Medulla oblongata (tissue), 1 donor: ENCODE results near the gene VGF.

Experiments
- DNase-seq: peaks from one replicate; pipeline ENCODE4 v3.0.0-alpha.2; 2015; ENCODE audit errors: extremely low spot score

Gene VGF

DNA sequence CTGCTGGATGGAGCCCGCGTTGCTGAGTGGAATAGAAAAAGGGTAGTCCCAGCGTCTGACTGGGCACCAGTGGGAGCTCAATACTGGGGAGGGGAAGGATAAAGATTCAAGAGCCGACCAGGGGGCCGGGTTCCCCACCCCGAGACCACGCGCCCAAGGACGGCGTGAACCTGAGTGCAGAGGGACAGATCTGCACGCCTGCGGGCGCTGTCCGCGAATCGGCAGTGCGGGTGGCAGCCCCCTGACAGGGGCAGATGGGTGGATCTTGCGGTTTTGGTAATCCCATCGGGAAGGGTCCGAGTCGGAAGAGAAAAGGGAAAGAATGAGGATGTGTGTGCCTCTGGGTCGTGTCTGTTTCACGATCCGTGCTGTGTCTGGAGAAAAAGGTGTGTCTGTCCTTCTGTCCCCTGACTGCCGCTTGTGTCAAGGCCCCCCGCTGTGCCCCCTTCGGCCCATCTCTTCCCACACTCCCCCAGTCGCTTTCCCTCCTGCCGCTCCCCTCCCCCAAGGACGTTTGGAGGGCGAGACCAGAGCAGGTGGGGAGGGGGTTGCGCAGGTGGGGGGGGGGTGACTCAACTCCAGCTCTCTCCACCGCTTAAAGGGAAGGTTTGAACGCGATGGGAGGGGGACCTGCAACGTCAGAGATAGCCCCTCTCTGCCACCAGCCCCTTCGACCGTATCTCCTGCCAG, 734 bp upstream of the VGF start:
- no peak for DNase-seq

DNA sequence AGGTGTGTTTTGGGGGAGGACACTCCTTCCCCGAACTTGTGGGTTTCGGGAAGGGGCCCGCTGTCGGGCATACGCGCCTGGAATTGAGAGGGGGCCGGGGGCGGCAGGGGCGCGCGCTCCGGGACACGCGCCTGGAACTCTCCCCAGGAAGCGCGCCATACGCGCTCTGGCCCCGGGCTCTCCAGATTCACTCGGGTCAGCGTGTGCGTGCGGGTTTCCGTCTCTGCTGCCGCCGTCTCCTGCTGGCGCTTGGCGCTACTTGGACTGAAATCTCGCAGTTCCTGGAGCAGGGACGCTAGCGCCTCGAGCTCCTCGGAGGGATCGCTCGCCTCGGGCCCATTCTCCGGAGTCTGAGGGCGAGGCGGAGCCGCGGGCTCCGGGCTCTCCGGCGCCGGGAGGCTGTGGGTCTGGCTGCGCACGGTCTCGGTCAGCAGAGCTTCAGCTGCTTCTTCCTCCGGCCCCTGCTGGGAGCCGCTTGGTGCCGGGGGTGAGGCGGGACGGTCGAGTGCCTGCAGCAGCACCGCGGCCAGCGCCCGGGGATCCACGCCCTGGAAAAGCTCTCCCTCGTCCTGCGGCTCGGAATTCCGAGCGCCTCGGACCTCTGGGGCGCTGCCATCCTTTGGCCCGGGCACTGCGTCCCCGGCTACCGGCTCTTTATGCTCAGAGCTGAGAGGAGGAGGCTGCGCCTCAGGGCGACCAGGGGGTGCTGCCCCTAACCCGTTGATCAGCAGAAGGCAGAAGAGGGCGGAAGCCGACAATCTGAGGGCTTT, 1.1 kb downstream of the VGF start:
- DNase-seq, result no peak

DNA sequence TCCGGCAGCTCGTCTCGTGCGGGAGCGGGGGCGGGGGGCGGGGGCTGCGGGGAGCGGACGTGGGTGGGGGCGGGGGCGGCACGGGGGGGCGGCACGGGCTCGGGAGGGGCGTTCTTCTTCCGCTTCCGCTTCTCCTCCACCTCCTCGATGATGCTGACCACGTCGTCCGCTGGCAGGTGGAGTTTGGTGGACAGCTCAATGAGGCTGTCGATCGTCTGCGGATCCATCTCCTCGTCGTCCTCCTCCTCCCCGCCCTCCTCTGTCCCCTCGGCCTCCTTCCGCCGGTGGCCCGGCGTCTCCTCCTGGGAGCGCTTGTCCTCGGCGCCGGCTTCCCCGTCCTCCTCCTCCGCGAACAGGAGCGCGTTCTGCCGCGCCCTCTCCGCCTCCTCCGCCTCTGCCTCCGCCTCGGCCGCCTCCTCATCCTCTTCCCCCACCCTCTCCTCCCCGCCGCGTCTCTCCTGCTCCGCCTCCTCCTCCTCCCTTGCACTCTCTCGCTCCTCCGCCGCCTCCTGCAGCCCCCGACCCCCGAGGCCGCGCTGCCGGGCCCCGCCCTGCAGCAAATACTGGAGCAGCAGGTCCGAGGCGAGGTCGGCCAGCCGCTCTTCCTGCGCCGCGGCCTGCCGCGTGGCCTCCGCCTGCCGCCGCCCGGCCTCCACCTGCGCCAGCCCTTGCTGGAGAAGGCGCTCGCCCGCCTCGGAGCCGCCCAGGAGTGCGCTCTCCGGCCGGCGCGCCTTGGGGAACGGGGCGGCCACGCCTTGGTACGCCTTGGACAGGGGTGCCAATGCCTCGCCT, 1.9 kb downstream of the VGF start:
- no peak for DNase-seq

DNA sequence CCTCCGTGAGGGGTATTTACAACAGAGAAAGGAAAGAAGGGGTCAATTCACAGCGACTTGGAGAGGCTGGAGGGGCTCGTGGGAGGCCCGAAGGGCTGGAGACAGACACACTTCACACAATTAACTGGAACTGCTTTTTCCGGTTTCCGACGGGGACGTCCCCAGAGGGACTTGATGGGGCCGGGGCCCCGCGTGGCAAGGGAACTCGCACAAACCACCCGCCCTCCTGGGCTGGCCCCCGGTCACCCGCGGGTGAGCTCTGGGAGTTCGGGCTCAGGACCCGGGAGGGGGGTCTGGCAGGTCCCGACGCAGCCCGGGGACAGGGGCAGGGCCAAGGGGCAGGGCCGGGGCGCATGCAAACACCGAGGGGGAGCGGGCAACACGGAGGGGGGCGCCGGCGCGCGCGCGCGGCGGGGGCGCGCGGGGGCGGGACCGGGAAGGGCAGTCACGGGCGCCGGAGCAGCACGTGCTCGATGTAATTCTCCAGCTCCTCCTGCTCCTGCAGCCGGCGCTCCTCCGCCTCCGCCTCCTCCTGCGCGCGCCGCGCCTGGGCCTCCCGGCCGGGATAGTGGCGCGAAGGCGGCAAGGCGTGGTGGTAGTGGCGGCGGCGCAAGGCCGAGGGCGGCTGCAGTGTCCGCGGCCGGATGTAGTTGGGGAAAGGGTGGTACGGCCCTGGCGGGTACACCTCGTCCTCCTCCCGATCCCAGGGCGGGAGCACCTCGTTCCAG, 2.7 kb downstream of the VGF start:
- no peak for DNase-seq

DNA sequence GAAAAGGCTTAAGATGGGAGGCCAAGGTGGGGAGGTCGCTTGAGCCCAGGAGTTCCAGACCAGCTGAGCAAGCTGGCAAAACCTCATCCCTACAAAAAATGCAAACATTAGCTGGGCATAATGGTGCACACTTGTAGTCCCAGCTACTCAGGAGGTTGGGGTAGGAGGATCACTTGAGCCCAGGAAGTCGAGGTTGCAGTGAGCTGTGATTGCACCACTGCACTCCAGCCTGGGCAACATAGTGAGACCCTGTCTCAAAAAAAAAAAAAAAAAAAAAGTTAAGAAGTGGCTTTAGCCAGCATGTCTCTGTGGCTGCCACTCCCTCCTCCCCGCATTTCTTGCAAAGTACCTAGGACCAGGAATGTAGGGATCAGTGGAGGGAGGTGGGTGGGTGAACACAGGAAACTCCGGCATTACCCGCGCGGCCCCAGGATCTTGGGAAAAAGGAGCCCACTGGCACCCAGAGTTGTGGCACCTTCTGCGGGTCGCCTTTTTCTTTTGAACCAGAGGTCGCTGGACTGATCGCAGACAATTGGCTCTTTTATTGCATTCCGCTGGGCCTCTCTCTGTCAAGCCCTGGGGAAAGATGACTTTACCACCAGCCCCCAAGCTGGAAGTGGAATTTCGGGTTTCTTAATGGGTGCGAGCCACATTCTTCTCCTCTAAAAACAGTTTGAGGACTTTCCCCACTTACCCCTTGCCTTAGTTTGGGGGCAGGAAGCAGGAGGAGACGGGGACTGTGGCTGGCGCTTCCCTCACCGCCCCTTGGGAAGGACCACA, 3.5 kb downstream of the VGF start:
- no peak for DNase-seq

DNA sequence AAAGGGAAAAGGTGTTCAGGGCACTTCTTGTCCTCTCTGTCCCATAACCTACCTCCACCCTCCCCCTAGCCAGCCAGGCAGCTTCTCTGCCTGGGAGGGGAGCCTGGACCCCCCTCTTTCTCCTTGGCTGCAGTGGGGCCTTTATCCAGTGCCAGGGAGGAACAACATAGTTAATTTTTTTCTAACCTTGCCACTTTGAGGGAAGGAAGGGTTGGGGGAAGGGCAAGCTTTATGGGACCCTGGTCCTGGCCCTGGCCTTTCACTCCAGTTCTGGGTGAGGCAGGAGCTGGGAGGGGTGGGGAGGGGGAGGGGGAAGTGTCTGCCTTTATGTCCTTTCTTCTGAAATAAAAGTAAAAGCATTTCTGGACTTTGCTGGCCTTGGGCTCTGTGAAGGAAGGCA, 4.5 kb downstream of the VGF start:
- no peak for DNase-seq

DNA sequence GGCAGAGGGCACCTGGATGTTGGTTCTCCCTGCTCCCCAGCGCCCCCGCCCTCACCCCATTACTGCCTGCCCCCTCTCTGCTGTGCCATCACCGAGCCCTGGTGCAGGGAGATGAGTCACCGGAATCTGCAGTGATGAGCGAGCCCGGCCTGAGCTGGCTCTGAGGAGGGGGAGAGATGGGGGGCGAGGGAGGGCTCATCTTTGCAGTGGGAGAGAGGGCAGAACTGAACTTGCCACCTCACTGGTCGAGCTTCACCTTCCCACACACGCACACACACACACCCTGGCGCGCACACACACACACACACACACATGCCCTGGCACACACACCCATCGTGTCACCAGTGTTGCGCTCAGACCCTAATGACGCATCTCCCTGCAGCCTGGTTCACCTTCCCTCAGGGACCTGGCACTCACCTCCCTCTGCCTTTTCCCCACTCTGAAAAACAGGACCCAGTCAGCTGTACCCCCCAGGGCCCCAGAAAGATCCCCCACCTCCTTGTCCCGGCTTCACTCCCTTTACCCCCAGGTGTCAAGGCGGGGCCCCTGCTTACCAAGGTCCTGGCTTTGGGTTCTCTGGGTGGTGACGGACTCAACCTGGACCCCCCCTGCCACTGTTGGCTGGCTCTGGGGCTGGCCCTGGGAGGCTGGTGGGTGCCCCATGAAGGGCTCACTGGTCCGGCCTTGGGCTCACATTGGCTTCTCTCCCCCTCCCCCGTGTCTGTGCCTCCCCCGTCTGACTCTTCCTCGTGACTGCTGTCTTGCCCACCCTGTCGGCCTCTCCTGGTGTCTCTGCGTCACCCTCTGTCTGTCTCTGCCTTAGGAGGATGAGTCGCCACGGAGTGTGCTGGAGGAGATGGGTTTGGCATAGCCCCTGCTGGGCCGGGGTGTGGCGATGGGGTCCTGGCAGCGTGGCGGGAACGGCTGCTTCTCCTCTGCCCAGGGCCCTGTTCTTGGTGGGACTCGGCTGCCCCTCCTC, 5.4 kb downstream of the VGF start:
- DNase-seq, result no peak

DNA sequence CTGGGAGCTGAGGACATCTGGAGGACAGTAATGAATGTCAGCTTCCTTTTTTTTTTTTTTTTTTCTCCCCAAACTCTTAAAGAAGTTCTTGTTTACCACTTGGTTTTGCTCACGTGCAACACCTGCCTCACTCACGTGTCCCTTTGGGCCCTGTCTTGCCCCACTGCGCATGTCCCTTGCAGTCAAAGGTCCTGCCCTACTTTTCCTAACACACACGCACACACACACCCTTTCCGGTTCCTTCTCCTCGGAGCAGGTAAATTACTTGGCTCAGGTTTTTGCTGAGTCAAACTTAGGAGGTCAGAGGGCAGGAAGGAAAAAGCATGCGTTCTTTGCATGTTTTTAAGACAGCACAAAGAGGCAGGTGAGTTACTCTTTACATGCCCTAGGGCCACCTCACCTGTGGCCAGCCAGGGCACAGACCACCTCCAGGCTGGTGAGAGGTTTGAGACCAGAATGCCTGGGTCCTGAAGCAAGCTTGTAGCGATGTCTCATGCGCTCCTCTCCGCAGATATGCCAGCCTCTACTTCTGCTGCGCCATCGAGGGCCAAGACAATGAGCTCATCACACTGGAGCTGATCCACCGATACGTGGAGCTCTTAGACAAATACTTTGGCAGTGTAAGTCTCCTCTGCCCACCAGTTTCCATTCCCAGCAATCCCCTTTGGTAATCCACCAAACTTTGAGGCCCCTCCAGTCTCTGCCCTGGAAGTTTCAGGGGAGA, 8.3 kb downstream of the VGF start:
- no peak for DNase-seq

DNA sequence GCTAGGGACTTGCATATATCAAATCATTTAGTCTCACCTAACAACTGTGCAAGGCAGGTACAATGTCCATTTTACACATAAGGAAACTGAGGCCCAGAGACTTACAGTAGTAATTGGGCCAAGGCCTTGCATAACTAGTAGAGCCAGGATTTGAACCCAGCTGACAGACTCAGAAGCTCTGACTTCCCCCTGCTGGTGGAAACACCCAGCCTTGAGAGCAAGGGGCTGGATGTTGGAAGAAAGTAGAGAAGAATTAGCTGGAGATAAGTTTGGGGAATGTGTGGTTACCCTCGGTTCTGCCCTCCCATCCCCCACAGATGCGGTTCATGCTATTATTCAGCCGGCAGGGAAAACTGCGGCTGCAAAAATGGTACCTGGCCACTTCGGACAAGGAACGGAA, 9.1 kb downstream of the VGF start:
- DNase-seq, result no peak

DNA sequence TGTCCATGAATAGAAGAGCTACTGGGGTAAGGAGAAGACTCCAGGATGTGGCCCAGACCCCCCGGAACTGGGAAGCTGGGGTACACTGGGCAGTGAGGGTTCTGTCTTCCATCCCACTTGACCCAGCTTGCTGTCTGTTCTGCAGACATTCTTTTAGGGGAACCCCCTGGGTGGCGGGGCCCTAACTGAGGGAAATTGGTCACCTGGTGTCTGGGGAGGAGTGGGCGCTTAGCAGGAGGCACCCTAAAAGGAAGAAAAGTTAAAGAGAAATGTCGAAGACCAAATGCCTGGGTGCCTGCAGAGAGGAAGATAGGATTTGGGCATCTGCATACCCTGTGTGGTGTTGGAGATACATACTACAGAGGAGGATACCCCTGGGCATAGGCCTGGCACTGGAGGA, 10.1 kb downstream of the VGF start:
- DNase-seq, result no peak

DNA sequence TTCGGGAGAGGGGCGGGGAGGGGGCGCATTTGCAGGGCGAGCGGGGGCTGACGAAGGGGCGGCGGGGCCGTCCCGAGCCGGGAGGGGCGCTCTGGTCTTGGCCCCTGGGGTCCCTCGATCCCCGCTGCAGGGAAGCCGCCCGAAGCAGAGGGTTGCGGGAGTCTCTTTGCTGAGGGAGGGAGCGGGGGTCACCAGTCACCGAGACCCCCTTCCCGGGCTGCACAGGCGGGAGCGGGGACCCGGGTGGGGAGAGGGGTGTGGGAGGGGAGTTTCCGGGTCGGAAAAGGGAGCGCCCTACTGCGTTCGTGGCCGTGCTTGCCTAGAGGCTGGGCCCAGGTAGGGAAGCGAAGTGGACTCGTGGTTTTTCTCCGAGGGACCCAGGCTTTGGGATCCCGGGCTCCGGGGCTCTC, 10.7 kb downstream of the VGF start:
- DNase-seq, result no peak

DNA sequence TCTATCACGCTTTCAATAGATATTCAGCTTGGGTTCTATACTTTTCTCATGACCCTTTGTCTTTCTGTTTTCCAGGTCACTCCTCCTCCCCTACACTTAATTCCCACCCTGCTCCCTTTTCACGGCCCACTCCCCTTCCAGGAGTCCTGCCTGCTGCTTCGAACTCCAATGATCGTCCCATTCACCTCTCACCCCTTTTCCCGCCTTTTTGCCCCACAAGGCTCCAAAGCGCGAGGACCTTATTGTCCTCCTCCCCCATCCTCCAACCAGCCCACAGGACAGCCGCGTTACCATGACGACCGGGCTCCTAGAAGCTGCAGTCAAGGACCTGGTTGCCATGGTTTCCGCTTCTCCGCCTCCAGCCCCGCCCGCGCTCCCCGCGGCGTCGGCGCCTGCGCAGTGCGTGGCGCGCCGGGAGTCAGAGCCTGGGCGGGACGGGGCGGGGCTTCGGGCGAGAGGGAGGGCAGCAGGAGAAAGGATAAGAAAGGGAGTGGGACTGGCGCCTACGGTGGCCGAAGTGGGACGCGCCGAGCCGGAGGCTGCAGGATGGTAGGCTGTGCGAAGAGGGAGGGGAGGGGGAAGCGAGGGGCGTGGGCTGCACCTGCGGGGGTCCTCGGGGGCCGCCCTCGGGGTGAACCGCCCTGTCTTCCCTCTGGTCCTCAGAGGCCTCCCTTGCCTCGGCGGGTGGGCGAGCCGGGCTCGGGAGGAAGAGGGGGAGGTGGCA, 11.2 kb downstream of the VGF start, which contains the start of gene AP1S1:
Gene AP1S1 (plus strand): TSS at position 508 of the 724 bp plus-strand sequence. CDS start 39 bp downstream, at position 547.
- DNase-seq, result peak; percentile 95

DNA sequence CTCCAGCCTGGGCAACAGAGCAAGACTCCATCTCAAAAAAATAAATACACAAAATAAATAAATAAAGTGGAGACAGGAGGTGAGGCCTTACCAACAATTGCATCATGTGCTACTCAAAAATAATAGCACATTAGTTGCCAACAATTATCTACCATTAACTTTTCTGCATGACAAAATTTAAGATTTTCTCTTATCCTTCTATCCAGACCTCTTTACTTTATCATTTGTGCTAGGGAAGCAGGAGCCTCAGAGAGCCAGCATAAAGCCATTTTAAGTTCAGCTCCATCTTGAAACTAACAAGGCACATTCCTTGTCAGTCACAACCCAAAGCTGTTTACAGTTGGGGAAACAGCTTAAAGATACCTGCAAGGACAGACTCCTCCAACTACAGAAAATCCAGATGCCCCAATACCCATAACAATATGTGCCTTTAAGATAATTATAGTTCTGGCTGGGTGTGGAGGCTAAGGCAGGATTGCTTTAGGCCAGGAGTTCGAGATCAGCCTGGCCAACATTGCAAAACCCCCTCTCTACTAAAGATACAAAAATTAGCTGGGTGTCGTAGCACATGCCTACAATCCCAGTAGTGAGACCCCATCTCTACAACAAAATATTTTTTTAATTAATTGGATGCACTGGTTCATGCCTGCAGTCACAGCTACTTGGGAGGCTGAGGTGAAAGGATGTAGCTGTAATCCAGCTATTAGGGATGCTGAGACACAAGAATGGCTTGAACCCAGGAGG, 13.3 kb downstream of the VGF start:
- DNase-seq, result no peak

DNA sequence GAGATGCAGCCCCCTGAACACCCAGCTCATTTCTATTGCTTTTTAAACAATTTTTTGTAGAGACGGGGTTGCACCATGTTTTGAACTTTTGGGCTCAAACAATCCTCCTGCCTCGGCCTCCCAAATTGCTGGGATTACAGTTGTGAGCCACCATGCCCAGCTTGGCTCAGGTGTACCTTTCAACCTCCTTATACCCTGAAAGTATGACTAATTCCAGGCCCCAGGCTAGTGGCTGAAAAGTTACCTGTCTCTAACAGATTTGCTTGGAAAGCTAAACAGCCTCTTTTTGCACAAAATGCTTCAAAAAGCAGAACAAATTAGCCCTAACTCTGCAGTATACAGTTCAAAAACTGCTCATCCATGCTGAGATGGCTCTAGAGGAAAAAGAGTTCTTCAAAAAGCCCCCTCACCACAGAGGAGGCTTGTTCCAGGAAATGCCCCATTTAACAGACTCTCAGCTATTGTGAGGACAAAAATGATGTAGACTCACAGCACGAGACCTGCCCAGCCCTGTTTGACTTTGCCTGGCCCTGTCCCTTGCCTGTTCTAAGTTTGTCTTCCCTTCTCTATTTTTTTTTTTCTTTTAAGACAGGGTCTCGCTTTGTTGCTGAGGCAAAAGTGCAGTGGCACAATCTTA, 24.5 kb downstream of the VGF start:
- DNase-seq, result no peak

DNA sequence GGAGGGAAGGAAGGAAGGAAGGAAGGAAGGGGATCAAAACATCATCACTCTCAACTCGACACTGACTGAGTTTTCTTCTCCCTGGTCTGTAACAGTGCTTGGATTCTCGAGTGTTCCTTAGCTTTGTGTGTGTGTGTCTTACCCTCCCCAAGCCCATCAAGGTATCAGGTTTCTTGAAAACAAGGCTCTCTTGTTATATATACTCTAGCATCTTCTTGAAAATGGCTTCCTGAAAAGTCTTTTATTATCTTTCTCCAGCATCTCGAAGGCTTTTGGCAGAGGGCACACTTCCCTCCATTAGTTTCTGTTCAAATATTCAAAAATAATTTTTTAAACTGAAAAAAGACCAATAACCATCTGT, 25.1 kb downstream of the VGF start:
- no peak for DNase-seq

DNA sequence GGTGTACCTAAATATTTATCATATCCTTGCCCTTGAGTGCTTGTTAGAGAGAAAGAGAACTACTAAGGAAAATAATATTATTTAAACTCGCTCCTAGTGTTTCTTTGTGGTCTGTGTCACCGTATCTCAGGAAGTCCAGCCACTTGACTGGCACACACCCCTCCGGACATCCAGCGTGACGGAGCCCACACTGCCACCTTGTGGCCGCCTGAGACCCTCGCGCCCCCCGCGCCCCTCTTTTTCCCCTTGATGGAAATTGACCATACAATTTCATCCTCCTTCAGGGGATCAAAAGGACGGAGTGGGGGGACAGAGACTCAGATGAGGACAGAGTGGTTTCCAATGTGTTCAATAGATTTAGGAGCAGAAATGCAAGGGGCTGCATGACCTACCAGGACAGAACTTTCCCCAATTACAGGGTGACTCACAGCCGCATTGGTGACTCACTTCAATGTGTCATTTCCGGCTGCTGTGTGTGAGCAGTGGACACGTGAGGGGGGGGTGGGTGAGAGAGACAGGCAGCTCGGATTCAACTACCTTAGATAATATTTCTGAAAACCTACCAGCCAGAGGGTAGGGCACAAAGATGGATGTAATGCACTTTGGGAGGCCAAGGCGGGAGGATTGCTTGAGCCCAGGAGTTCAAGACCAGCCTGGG, 27.0 kb downstream of the VGF start:
- no peak for DNase-seq

DNA sequence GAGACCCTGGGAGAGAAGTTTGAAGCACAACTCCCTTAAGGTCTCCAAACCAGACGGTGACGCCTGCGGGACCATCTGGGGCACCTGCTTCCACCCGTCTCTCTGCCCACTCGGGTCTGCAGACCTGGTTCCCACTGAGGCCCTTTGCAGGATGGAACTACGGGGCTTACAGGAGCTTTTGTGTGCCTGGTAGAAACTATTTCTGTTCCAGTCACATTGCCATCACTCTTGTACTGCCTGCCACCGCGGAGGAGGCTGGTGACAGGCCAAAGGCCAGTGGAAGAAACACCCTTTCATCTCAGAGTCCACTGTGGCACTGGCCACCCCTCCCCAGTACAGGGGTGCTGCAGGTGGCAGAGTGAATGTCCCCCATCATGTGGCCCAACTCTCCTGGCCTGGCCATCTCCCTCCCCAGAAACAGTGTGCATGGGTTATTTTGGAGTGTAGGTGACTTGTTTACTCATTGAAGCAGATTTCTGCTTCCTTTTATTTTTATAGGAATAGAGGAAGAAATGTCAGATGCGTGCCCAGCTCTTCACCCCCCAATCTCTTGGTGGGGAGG, 27.6 kb downstream of the VGF start:
- DNase-seq, result no peak
